Activated naive CD4-positive, alpha-beta T cell treated with anti-CD3 and anti-CD28 coated beads, Interleukin-2, amount 10 ng/mL, durations not matched to agents 7 days and 5 days (primary cell): ENCODE measurements around the gene PNMA5.
"Not testable (repeated sequence)": the region's sequence is repeated elsewhere in the genome, so short reads cannot be mapped to it uniquely, and the experiment has no call there.

Experiments
- CTCF ChIA-PET: fragments of 350-600 bp; sonication (Branson Sonifier 250); formaldehyde crosslinking; loops from one replicate; lab custom pipeline; 2021; ENCODE audit warnings: antibody characterized with exemption; lab: Charles Lee
- DNase-seq: peaks from one replicate; pipeline ENCODE4 v3.0.0-alpha.2; 2020
- H3K27ac Mint-ChIP-seq: one replicate; pipeline ENCODE4 v1.8.0; 2021; ENCODE audit warnings: mild to moderate bottlenecking, moderate library complexity, mixed read lengths
- H3K27me3 Mint-ChIP-seq: one replicate; pipeline ENCODE4 v1.8.0; 2021; ENCODE audit warnings: mild to moderate bottlenecking, mixed read lengths
- H3K36me3 Mint-ChIP-seq: one replicate; pipeline ENCODE4 v1.8.0; 2021; ENCODE audit warnings: mixed read lengths
- H3K4me1 Mint-ChIP-seq: one replicate; pipeline ENCODE4 v1.8.0; 2021; ENCODE audit warnings: mixed read lengths
- H3K4me3 Mint-ChIP-seq: one replicate; pipeline ENCODE4 v1.8.0; 2021; ENCODE audit warnings: mild to moderate bottlenecking, moderate library complexity, mixed read lengths
- H3K9me3 Mint-ChIP-seq: one replicate; pipeline ENCODE4 v1.8.0; 2021; ENCODE audit warnings: mixed read lengths

PNMA5 gene

GRCh38 chrX:152993933-152994332, at the start of gene PNMA5:
Gene PNMA5, minus strand, starts transcription at chrX:152994116. Its CDS starts 2,518 bp downstream, at chrX:152991598.
- Mint-ChIP-seq H3K4me3 (no peak within 1 kb of the TSS), H3K27me3 (no peaks in the 10 kb centered on the region), H3K27ac (no peak within 1 kb of the TSS), H3K36me3 (no peaks in the 10 kb centered on the region), H3K4me1 (peaks cover 36% of the 10 kb centered on the region), H3K9me3 (no peaks in the 10 kb centered on the region)
- CTCF ChIA-PET = no interaction called here
- DNase-seq = no peak

- peaks cover 25% of the 10 kb centered on the region for H3K4me1 Mint-ChIP-seq
- H3K27ac Mint-ChIP-seq = peak overlapping the region; percentile 94
Measured at GRCh38 chrX:153032397-153033118, 38.6 kb upstream of the PNMA5 start.

GRCh38 chrX:153030801-153031200, 36.9 kb upstream of the PNMA5 start:
- no peaks in the 10 kb centered on the region for H3K36me3 Mint-ChIP-seq
- CTCF ChIA-PET = no interaction called here
- no peaks in the 10 kb centered on the region for H3K9me3 Mint-ChIP-seq
- no peak for DNase-seq
- peaks cover 25% of the 10 kb centered on the region for H3K4me1 Mint-ChIP-seq
- no peaks in the 10 kb centered on the region for H3K27me3 Mint-ChIP-seq
- H3K4me3 Mint-ChIP-seq = no peak overlapping the region
- peak overlapping the region; percentile 24 for H3K27ac Mint-ChIP-seq

More at GRCh38 chrX:153032397-153033118, 38.6 kb upstream of the PNMA5 start:
- CTCF ChIA-PET = interaction anchor here (0.9 to 1.4 kb wide), 5 partner anchors 8 to 620 kb away, joined by 3 to 11 read pairs (median 3); no protein-coding TSS in a partner anchor
- H3K27me3 Mint-ChIP-seq = no peaks in the 10 kb centered on the region
- no peaks in the 10 kb centered on the region for H3K9me3 Mint-ChIP-seq
- DNase-seq = peak; percentile 71
- peak overlapping the region; percentile 78 for H3K4me3 Mint-ChIP-seq
- H3K36me3 Mint-ChIP-seq = peaks cover 4% of the 10 kb centered on the region

- no peaks in the 10 kb centered on the region for H3K27me3 Mint-ChIP-seq
Measured at GRCh38 chrX:153029875-153030274, 36.0 kb upstream of the PNMA5 start.

DNA sequence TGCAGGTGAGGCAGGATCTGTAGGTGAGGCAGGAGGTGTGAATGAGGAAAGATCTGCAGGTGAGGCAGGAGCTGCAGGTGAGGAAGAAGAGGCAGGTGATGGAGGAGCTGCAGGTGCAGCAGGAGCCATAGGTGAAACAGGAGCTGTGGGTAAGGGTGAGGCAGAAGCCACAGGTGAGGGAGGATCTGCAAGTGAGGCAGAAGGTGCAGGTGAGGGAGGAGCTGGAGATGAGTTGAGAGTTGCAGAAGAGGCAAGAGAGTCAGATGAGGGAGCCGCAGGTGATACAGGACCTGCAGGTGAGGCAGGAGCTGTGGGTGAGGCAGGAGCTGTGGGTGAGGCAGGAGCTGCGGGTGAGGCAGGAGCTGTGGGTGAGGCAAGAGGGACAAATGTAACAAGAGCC, 35.2 kb upstream of the PNMA5 start:
- no peak overlapping the region for H3K4me3 Mint-ChIP-seq
- H3K36me3 Mint-ChIP-seq = no peaks in the 10 kb centered on the region
- no peak overlapping the region for H3K27ac Mint-ChIP-seq
- peaks cover under 1% of the 10 kb centered on the region for H3K27me3 Mint-ChIP-seq
- no peaks in the 10 kb centered on the region for H3K9me3 Mint-ChIP-seq
- peaks cover 20% of the 10 kb centered on the region for H3K4me1 Mint-ChIP-seq
- CTCF ChIA-PET = no interaction called here
- DNase-seq = no peak

More at GRCh38 chrX:153029875-153030274, 36.0 kb upstream of the PNMA5 start:
- DNase-seq = no peak
- no peak overlapping the region for H3K4me3 Mint-ChIP-seq
- CTCF ChIA-PET = no interaction called here
- H3K36me3 Mint-ChIP-seq = no peaks in the 10 kb centered on the region
- no peak overlapping the region for H3K27ac Mint-ChIP-seq
- peaks cover 25% of the 10 kb centered on the region for H3K4me1 Mint-ChIP-seq
- H3K9me3 Mint-ChIP-seq = no peaks in the 10 kb centered on the region

DNA sequence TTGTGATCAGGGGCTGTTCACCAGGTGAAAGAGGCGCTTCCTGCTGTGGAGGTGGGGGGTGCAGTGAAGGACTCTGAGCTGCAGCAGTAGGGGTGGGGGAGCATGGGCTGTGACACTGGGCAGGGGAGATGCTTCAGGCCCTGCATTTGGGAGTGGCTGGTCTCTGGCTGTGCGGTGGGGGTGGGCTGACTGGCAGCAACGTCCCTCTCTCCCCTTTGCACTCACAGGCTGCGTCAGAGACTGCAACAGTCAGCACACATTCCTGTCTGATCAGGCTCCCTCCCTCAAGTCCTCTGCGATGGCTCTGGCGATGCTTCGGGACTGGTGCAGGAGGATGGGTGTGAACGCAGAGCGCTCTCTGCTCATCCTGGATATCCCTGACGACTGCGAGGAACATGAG, 34.6 kb upstream of the PNMA5 start:
- H3K36me3 Mint-ChIP-seq, CTCF ChIA-PET, DNase-seq, H3K27ac Mint-ChIP-seq, H3K9me3 Mint-ChIP-seq, H3K4me3 Mint-ChIP-seq, H3K27me3 Mint-ChIP-seq: not testable (repeated sequence)
- peaks cover 13% of the 10 kb centered on the region for H3K4me1 Mint-ChIP-seq

DNA sequence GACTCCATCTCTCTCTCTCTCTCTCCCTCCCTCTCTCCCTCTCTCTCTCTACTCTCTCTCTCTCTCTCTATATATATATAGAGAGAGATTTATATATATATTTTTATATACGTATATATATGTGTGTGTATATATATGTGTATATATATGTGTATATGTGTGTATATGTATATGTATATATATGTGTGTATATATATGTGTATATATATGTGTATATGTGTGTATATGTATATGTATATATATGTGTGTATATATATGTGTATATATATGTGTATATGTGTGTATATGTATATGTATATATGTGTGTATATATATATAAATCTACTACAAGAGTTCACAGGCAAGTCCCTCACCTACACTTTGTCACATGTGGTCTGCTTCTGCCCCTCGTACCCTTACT, 32.6 kb upstream of the PNMA5 start:
- H3K4me3 Mint-ChIP-seq, H3K4me1 Mint-ChIP-seq, H3K9me3 Mint-ChIP-seq, H3K27me3 Mint-ChIP-seq, H3K27ac Mint-ChIP-seq, H3K36me3 Mint-ChIP-seq, DNase-seq: not testable (repeated sequence)
- CTCF ChIA-PET = interaction anchor here (0.6 kb wide), 1 partner anchor 481 kb away, joined by 3 read pairs; no protein-coding TSS in a partner anchor

DNA sequence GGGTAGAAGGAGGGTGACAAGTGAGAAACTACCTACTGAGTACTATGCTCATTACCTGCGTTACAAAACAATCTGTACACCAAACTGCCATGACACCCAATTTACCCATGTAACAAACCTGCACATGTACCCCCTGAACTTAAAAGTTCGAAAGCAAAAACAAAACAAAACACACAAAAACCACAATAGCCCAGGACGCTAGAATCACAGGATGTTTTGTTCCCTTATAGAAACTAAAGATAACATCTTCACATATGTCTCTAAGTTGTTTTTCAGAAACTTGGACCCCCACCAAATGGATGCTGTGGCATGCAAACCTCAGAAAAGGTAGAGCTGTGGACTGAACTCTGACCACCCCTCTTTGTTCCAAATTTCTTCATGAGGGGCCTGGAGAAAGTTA, 25.2 kb upstream of the PNMA5 start:
- peak overlapping the region; percentile 94 for H3K27ac Mint-ChIP-seq
- H3K9me3 Mint-ChIP-seq = peaks cover 4% of the 10 kb centered on the region
- H3K27me3 Mint-ChIP-seq = peaks cover 31% of the 10 kb centered on the region
- peak overlapping the region; percentile 37 for H3K4me3 Mint-ChIP-seq
- H3K4me1 Mint-ChIP-seq = peaks cover 20% of the 10 kb centered on the region
- CTCF ChIA-PET = no interaction called here
- peak; percentile 25 for DNase-seq
- H3K36me3 Mint-ChIP-seq = peaks cover 7% of the 10 kb centered on the region

GRCh38 chrX:153017174-153017573, 23.3 kb upstream of the PNMA5 start:
- CTCF ChIA-PET, H3K36me3 Mint-ChIP-seq, H3K27ac Mint-ChIP-seq, H3K4me3 Mint-ChIP-seq, DNase-seq, H3K9me3 Mint-ChIP-seq: not testable (repeated sequence)
- Mint-ChIP-seq H3K27me3 (peaks cover 31% of the 10 kb centered on the region), H3K4me1 (peaks cover 20% of the 10 kb centered on the region)

GRCh38 chrX:153004780-153005179, 10.9 kb upstream of the PNMA5 start:
- no peak overlapping the region for H3K4me3 Mint-ChIP-seq
- CTCF ChIA-PET = no interaction called here
- no peak overlapping the region for H3K27ac Mint-ChIP-seq
- peaks cover 24% of the 10 kb centered on the region for H3K27me3 Mint-ChIP-seq
- H3K36me3 Mint-ChIP-seq = no peaks in the 10 kb centered on the region
- H3K4me1 Mint-ChIP-seq = no peaks in the 10 kb centered on the region
- no peaks in the 10 kb centered on the region for H3K9me3 Mint-ChIP-seq
- no peak for DNase-seq

DNA sequence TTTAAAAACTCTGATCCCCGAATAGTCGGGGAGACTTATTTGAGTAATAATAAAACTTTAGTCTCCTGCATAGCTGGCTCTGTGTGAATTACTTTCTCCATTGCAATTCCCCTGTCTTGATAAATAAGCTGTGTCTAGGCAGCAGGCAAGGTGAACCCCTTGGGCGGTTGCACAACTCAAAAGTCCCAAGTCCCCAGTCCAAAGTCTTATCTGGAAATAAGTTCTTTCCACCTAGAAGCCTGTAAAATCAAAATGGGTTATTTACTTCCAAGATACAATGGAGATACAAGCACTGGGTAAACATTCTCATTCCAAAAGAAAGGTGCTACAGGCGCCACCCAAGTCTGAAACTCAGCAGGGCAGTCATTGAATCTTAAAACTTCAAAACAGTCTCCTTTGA, 10.1 kb upstream of the PNMA5 start:
- Mint-ChIP-seq H3K4me1 (no peaks in the 10 kb centered on the region), H3K27me3 (peaks cover 24% of the 10 kb centered on the region), H3K9me3 (no peaks in the 10 kb centered on the region), H3K27ac (no peak overlapping the region), H3K4me3 (no peak overlapping the region), H3K36me3 (no peaks in the 10 kb centered on the region)
- no peak for DNase-seq
- CTCF ChIA-PET = no interaction called here

GRCh38 chrX:153002182-153002581, 8.3 kb upstream of the PNMA5 start:
- DNase-seq, H3K27ac Mint-ChIP-seq, H3K9me3 Mint-ChIP-seq, H3K36me3 Mint-ChIP-seq, H3K4me3 Mint-ChIP-seq, CTCF ChIA-PET, H3K4me1 Mint-ChIP-seq: not testable (repeated sequence)
- H3K27me3 Mint-ChIP-seq = peaks cover 19% of the 10 kb centered on the region

DNA sequence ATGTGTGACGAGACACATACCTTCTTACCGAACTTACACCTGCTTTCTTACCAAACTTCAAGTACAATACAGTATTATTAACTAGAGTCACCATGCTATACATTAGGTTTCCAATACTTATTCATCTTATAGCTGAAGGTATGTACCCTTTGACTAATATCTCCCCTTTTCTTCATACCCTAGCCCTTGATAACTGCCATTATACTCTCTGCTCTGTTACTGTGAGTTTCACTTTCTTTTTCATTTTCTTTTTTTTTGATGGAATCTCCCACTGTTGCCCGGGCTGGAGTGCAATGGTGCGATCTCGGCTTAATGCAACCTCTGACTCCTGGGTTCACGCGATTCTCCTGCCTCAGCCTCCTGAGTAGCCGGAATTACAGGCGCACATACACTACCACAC, 3.4 kb upstream of the PNMA5 start:
- Mint-ChIP-seq H3K9me3 (no peaks in the 10 kb centered on the region), H3K36me3 (no peaks in the 10 kb centered on the region), H3K27ac (no peak overlapping the region), H3K4me1 (peaks cover 9% of the 10 kb centered on the region), H3K4me3 (no peak overlapping the region), H3K27me3 (no peaks in the 10 kb centered on the region)
- no peak for DNase-seq
- CTCF ChIA-PET = no interaction called here

GRCh38 chrX:152992115-152992514, 1.8 kb downstream of the PNMA5 start:
- no peaks in the 10 kb centered on the region for H3K36me3 Mint-ChIP-seq
- DNase-seq = no peak
- peaks cover 32% of the 10 kb centered on the region for H3K4me1 Mint-ChIP-seq
- no peaks in the 10 kb centered on the region for H3K9me3 Mint-ChIP-seq
- CTCF ChIA-PET = no interaction called here
- H3K27me3 Mint-ChIP-seq = no peaks in the 10 kb centered on the region
- H3K27ac Mint-ChIP-seq = no peak overlapping the region
- no peak overlapping the region for H3K4me3 Mint-ChIP-seq

DNA sequence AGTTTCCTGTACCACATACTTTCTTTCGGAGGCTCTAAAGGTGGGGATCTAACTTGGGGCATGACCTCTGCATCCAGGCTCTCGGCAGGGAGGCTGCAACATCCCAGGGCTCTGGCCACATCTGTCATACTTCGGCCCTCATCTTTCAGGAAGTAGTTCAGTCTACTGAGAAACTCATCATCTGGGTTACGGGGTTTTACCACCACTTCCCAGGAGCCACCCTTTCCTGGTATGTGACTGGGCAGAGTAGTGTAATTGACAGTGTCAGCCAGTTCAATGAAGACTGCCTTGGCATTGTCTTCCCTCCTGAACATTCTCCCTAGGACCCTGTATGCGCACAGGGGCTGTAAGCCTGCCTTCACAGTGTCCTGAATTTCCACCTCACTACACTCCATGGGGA, 2.8 kb downstream of the PNMA5 start:
- H3K4me1 Mint-ChIP-seq = peaks cover 30% of the 10 kb centered on the region
- no peak for DNase-seq
- H3K4me3 Mint-ChIP-seq = no peak overlapping the region
- no peaks in the 10 kb centered on the region for H3K27me3 Mint-ChIP-seq
- H3K9me3 Mint-ChIP-seq = no peaks in the 10 kb centered on the region
- no peaks in the 10 kb centered on the region for H3K36me3 Mint-ChIP-seq
- H3K27ac Mint-ChIP-seq = peak overlapping the region; percentile 76
- CTCF ChIA-PET = no interaction called here
